GM12892 (cell line): ENCODE results near the gene TPRG1.

ENCODE experiments used
- DNase-seq: peaks from one replicate; pipeline ENCODE4 v3.0.0; 2011; ENCODE audit not compliant: insufficient read length
- FAIRE-seq: peaks from 2 replicates; lab custom pipeline; 2011; peaks lifted over from hg19 to GRCh38; lab: Jason Lieb, UNC
- POLR2A ChIP-seq: IDR thresholded peaks from 2 replicates; pipeline ENCODE4 v1.6.1; 2011; ENCODE audit warnings: low read depth, low read length, control low read depth
- POLR2AphosphoS5 ChIP-seq: IDR thresholded peaks from 2 replicates; pipeline ENCODE4 v1.6.1; 2011; ENCODE audit warnings: low read depth, low read length, control low read depth
- TAF1 ChIP-seq: IDR thresholded peaks from 2 replicates; pipeline ENCODE4 v1.6.1; 2011; ENCODE audit warnings: low read depth, mild to moderate bottlenecking, control low read depth, low read length, borderline replicate concordance

Gene TPRG1

DNA sequence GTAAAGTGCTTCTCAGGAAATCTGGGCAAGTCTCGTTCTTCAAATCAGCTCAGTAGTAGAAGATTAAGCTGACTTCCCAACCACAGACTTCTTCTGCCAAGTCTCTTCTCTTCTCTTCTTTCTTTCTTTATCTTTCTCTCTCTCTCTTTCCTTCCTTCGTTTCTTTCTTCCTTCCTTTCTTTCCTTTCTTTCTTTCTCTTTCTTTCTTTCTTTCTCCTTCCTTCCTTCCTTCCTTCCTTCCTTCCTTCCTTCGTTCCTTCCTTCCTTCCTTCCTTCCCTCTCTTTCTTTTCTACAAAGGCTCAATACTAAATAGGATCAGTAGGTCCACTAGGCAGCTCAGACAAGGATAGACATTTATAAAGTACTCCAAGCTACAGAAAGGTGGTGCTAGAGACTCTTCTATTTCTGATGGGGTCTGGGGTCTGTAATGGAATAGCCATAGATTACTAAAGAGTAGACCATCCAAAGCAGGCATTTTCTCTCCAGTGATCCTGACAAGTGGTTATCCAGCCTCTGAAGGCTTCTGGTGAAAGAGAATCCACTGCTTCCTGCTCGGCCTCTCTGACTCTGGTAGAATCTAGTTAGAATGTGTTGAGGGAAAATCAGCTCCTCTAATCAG lies 100.8 kb downstream of the TPRG1 start:
- DNase-seq = no peak
- FAIRE-seq = peak; percentile 33
- TF ChIP-seq TAF1 = no peak
- TF ChIP-seq POLR2A = no peak
- no peak for TF ChIP-seq POLR2AphosphoS5

DNA sequence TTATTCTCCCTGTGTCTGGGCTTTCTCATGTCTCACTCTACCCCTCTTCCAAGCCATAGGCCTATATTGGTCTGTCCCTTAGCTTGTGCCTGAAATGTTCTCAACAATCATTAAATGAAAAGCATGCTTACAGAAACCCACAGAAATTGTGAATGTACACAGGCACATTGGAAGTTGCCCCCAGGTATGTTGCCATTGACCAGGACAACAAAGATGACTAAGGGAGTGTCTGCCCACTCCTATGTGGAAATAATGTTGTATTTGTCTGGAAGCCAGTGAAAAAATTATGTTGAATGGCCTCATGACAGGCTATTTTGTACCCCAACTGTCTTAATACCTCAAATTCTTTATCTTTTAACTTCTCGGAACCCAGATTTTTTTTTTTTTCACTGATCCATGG lies 102.0 kb downstream of the TPRG1 start:
- FAIRE-seq (no peak), DNase-seq (no peak)
- TF ChIP-seq POLR2AphosphoS5 (no peak), POLR2A (no peak), TAF1 (no peak)

DNA sequence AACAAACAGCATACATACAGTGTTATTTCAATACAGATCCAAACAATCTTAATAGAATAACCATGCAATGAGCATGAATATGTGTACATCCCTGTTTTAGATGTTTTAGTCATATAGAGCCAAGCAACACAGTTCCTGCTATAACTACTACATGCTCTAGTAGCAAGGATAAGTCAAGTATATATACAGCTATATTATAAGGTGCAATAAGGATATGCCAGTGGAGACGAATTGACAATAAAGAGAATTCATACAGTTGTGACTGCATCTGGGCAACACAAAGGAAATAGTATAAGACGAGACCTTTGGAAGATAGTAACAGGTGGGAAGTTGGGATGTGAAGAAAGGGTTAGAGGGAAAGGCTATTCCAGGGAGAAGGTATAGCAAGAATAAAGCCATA lies 103.4 kb downstream of the TPRG1 start:
- TF ChIP-seq TAF1 = no peak
- TF ChIP-seq POLR2AphosphoS5 = no peak
- no peak for TF ChIP-seq POLR2A
- no peak for DNase-seq
- FAIRE-seq = no peak

DNA sequence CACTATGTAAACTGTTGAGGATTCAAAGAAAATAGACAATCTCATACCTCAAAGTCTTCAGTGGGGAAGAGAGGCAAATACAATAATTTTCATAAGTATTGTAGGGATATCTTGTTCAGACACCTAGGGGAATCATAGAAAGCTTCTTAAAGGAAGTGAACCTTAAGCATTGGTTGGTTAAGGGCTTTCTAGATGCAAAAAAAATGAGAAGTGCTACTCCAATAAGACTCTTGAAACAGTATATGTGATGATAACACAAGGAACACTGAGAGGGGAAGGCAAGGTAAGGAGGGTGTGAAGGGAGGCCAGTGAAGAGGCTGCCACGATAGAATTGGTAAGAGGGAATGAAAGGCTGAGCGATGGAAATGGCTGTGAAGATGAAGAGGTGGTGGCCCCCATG lies 104.1 kb downstream of the TPRG1 start:
- DNase-seq (no peak), FAIRE-seq (peak; percentile 83)
- TF ChIP-seq POLR2AphosphoS5 (no peak), POLR2A (no peak), TAF1 (no peak)

DNA sequence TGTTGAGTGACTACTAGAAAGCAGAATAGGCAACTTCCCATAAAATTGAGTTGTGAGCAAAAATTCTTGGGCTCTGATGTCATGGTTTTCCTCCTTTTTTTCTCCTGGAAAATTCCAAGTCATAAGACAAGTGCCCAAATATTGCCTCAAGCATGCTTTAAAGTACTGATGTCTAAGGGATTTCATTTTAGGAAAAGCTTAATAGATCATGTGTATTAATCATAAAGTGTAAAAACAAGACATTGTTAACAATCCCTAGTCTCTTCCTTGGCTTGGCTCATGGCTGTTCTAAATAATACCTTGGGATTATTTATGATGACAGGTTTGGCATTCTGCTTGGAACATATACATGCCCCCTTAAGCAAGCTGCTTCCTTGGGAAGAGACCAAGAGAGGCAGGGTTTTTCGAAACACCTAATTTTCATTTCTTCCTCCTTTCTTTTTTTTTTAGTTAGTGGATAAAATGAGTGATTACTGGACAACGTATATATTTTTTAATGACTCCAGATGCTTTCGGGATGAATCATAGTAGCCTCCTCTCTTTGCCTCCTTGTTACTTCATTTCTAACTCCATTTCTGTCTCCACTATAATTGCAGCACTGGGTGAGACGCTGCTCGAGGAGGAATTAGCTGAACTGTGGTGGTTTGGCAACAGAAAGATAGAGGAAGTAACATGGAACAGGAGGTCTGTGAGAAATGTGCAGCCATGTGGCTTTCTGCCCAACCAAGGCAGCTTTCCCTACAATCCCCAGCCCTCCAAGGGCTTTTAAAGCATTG lies 104.9 kb downstream of the TPRG1 start:
- no peak for TF ChIP-seq TAF1
- peak; percentile 21; the same call in 1 of the 2 replicates for TF ChIP-seq POLR2A
- DNase-seq (no peak), FAIRE-seq (no peak)

DNA sequence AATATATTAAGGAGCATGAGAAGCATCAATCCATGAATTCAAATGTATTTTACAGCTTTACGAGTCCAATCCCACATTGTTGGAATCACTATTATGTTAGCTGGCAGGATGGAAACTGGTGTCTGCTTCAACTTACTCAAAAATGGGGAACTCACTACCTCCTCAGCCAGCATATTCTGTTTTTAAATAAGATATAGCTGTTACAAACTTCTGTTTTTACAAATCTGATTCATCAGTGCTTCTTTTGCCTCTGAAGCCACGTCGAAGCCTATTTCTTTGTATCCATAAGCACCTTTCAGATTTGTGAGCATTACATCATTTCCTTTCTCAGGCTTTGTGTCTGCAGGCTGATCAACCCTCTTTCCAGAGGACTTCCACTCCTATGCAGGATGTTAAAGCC lies 105.9 kb downstream of the TPRG1 start:
- peak; percentile 92 for FAIRE-seq
- DNase-seq = no peak
- no peak for TF ChIP-seq TAF1

DNA sequence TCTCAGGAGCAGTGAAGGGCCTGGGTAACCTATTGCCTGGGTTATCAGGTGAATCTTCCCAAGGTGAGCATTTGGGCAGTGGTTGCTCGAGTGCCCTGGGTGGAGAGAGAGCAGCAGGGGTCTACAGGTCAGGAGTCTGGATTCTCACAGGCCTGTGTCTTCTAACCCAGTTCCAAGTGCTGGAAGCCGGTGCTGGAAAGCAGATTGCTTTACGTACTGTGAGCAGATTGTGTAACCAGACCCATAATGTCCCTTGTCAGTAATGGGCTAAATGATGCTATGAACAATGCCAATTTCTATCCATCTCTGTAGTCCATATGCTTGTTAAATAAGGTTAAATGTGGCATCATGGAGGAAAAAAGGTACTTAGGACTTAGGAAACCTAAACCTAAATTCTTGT lies 106.5 kb downstream of the TPRG1 start:
- no peak for FAIRE-seq

DNA sequence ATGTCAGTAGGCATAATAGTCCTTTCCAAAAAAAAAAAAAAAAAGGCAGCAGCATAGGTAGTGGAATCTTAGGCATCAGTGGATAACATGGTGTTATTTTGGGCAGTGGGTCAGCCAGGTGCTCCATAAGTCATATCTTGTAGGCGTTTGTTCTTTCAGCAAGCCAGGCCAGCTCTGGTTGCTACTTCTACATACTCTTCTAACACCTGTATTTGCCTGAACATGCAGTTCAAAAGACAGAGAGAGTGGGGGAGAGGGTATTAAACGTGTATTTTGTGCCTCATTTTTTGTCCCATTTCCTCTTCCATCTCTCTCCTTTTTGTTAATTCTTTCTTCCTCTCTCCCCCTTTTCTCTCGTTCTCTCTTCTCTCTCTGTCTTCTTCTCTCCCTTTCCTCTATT lies 110.4 kb downstream of the TPRG1 start:
- FAIRE-seq (peak; percentile 48), DNase-seq (no peak)
- no peak for TF ChIP-seq TAF1
- no peak for TF ChIP-seq POLR2A
- TF ChIP-seq POLR2AphosphoS5 = no peak

More for the DNA sequence above, 106.5 kb downstream of the TPRG1 start:
- no peak for DNase-seq
- TF ChIP-seq POLR2A = no peak
- TF ChIP-seq TAF1 = no peak
- TF ChIP-seq POLR2AphosphoS5 = no peak

DNA sequence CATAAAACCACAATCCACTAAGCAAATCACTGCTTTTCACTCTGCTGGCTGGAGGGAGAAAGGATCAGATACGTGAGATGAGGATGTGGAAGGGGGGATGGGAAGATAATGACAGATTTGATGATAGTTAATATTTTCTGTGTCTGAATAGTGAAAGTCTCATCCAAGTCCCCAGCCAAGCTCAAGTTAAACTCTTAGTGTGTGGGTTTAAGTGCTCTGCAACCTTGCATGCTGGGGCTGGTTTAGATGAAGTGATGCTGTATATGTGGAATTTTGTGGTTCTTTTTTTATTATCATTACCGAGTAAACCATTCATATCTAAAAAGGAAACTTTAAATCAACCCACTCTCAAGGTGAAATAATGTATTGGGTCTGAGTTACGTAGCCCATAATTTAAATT lies 111.0 kb downstream of the TPRG1 start:
- TF ChIP-seq TAF1 (no peak), POLR2AphosphoS5 (no peak), POLR2A (no peak)
- DNase-seq (no peak), FAIRE-seq (peak; percentile 83)

DNA sequence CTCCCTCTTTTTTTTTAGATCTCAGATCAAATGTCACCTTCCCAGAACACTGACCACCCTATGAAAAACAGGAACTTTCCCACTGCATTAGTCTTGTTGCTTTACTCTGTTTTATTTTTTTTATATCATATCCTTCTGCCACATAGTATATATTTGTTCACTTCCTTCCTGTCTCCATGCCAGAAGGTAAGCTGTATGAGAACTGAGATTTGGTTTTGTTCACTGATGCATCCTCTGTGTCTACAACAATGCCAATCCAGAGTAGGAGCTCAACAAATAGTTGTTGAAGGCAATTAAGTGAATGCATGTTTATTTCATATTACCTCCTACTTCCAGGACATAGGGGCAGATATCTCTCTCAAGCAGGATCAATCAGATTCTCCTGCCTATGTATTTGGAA lies 114.4 kb downstream of the TPRG1 start:
- FAIRE-seq = no peak
- TF ChIP-seq POLR2A = no peak
- no peak for TF ChIP-seq POLR2AphosphoS5
- no peak for DNase-seq

DNA sequence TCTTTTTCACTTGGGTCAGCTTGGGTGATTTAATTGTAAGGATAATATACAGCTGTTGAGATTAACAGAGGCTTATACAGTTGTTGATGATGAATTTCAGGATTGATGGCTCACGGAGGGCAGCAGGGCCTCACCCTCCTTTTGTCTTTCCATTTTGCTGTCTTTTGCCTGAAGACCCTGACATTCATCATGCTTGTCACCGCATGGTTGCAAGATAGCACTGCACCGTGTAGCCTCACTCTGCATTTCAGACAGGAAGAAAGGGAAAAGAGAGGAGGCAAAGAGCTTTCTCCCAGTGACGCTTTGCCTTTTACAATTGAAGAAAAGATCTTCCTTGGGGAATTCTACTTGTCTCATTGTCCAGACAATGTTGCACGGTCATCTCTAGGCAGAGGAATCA lies 115.1 kb downstream of the TPRG1 start:
- TF ChIP-seq POLR2A (no peak), POLR2AphosphoS5 (no peak), TAF1 (no peak)
- FAIRE-seq (no peak), DNase-seq (no peak)
